T47D (cell line): ENCODE data around the gene KASH5.

Source experiments
- DNase-seq, 2 experiments: peaks; one replicate each; pipeline versions ENCODE4 v3.0.0 to v3.0.0-alpha.2; 2011 to 2012; ENCODE audit warnings: low read depth in 1 of 2, low spot score in 1 of 2
- JUND ChIP-seq: IDR thresholded peaks from 2 replicates; pipeline ENCODE4 v1.6.1; 2012; ENCODE audit warnings: low read depth
- in situ Hi-C: cut with HindIII; loops from 2 replicates; pipeline ENCODE4 v1.10.0; 2016; ENCODE audit warnings: low sequenced_read_pairs, low pct_unique_long_range_greater_than_20kb

KASH5 gene

GRCh38 chr19:49387936-49388372 is at the start of gene KASH5:
TSS of gene KASH5 (plus strand) at chr19:49388249. CDS start at chr19:49390884, 2,635 bp downstream.
- DNase-seq = no peak
- TF ChIP-seq JUND = no peak
- in situ Hi-C loops = no loop called here

- in situ Hi-C loops = no loop called here
- peak; percentile 84 to 93 for DNase-seq
- TF ChIP-seq JUND = no peak
These were observed 49.3 kb upstream of the KASH5 start for GRCh38 chr19:49338691-49339300.

- DNase-seq = peak; percentile 95 to 97
These were observed 48.6 kb upstream of the KASH5 start for GRCh38 chr19:49339301-49340068.

GRCh38 chr19:49340069-49340864 is 47.8 kb upstream of the KASH5 start:
- TF ChIP-seq JUND = no peak
- peak; percentile 53 to 68 for DNase-seq
- in situ Hi-C loops = no loop called here

More at GRCh38 chr19:49339301-49340068, 48.6 kb upstream of the KASH5 start:
- in situ Hi-C loops = no loop called here
- TF ChIP-seq JUND = no peak

GRCh38 chr19:49340865-49341718 is 47.0 kb upstream of the KASH5 start:
- no peak for TF ChIP-seq JUND
- DNase-seq = no peak
- in situ Hi-C loops = no loop called here

- DNase-seq = no peak
- TF ChIP-seq JUND = no peak
- in situ Hi-C loops = no loop called here
These were observed 45.7 kb upstream of the KASH5 start for GRCh38 chr19:49342291-49342721.

- no peak for TF ChIP-seq JUND
- no peak for DNase-seq
- in situ Hi-C loops = no loop called here
These were observed 44.9 kb upstream of the KASH5 start for GRCh38 chr19:49343123-49343522.

- in situ Hi-C loops = no loop called here
- no peak for DNase-seq
- TF ChIP-seq JUND = no peak
These were observed 43.3 kb upstream of the KASH5 start for GRCh38 chr19:49344505-49345423.

GRCh38 chr19:49347191-49347590 is 40.9 kb upstream of the KASH5 start:
- no peak for TF ChIP-seq JUND
- in situ Hi-C loops = no loop called here
- no peak for DNase-seq

- peak; percentile 73 to 84 for DNase-seq
- in situ Hi-C loops = no loop called here
- TF ChIP-seq JUND = no peak
These were observed 40.2 kb upstream of the KASH5 start for GRCh38 chr19:49347835-49348234.

- no peak for TF ChIP-seq JUND
- in situ Hi-C loops = no loop called here
- no peak for DNase-seq
These were observed 39.5 kb upstream of the KASH5 start for GRCh38 chr19:49348305-49349189.
